Skeletal muscle satellite cell (primary cell): Measurements from ENCODE around the gene PSMG1. TPM values are rescaled to one million over a fixed set of nuclear protein-coding genes. Genes with fewer than 3 reads are reported as not detected.
"Not testable (repeated sequence)": the region's sequence is repeated elsewhere in the genome, so short reads cannot be mapped to it uniquely, and the experiment has no call there.

Experiments
- H3K27me3 ChIP-seq: 2 replicates; pipeline ENCODE4 v1.7.0; 2013; ENCODE audit warnings: low read length; ENCODE audit not compliant: control insufficient read depth, insufficient read depth
- H3K36me3 ChIP-seq: 2 replicates; pipeline ENCODE4 v1.7.0; 2013; ENCODE audit warnings: mild to moderate bottlenecking, control low read depth, low read length; ENCODE audit not compliant: insufficient read depth
- H3K4me1 ChIP-seq: 2 replicates; pipeline ENCODE4 v1.7.0; 2013; ENCODE audit warnings: low read length; ENCODE audit not compliant: control insufficient read depth, insufficient read depth
- H3K4me2 ChIP-seq: 2 replicates; pipeline ENCODE4 v1.7.0; 2013; ENCODE audit warnings: mild to moderate bottlenecking, low read length
- H3K4me3 ChIP-seq: 2 replicates; pipeline ENCODE4 v1.7.0; 2013; ENCODE audit warnings: low read length
- H3K9ac ChIP-seq: 2 replicates; pipeline ENCODE4 v1.7.0; 2013; ENCODE audit warnings: mild to moderate bottlenecking, low read depth, low read length, moderate library complexity
- H3K9me3 ChIP-seq: replicated peaks from 2 replicates; pipeline ENCODE4 v1.7.0; 2013; ENCODE audit warnings: mild to moderate bottlenecking, control low read depth, low read length
- total RNA-seq: library from RNA; depleted of rRNA; stranded (reverse); fragments of >200 nt; gene quantifications from 2 replicates; pipeline ENCODE4 v1.2.3, GENCODE V29; 2012; rRNA removed

Gene PSMG1
- 79.3 and 94.3 TPM in 2 replicates for total RNA-seq

GRCh38 chr21:39183272-39184049 lies at the start of gene PSMG1:
TSS of gene PSMG1 (minus strand) at chr21:39183451. CDS start at chr21:39183385, 66 bp downstream.
- Histone ChIP-seq H3K4me2 (peak within 1 kb of the TSS; percentile 96), H3K36me3 (peaks cover 21% of the 10 kb centered on the region), H3K27me3 (no peaks in the 10 kb centered on the region), H3K9me3 (no peaks in the 10 kb centered on the region), H3K4me3 (peak within 1 kb of the TSS; percentile 97), H3K4me1 (peaks cover 22% of the 10 kb centered on the region), H3K9ac (peak within 1 kb of the TSS; percentile 99)

GRCh38 chr21:39232861-39233291 lies 49.6 kb upstream of the PSMG1 start:
- Histone ChIP-seq H3K4me3 (no peak overlapping the region), H3K36me3 (peaks cover 59% of the 10 kb centered on the region), H3K4me1 (peaks cover 2% of the 10 kb centered on the region), H3K27me3 (no peaks in the 10 kb centered on the region), H3K9me3 (no peaks in the 10 kb centered on the region), H3K9ac (no peak overlapping the region), H3K4me2 (no peak overlapping the region)

DNA sequence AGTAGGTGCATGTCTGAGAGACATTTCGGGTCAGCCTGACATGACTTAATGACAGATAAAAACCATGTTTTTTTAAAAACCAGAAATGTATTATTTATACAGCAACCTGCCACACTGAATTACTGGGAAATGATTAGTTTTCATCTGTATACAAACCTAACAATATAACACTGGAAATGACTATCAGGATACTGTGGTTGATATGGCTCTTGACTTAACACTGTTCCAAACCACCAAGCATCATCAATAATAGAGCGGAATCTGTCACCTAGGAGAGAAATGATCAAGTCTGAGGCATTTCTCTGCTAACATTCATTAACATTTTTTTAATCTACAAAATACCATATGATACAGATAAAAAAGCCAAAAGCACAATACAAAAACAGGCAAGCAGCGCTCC lies 41.7 kb upstream of the PSMG1 start:
- H3K36me3 ChIP-seq: peaks cover 27% of the 10 kb centered on the region

DNA sequence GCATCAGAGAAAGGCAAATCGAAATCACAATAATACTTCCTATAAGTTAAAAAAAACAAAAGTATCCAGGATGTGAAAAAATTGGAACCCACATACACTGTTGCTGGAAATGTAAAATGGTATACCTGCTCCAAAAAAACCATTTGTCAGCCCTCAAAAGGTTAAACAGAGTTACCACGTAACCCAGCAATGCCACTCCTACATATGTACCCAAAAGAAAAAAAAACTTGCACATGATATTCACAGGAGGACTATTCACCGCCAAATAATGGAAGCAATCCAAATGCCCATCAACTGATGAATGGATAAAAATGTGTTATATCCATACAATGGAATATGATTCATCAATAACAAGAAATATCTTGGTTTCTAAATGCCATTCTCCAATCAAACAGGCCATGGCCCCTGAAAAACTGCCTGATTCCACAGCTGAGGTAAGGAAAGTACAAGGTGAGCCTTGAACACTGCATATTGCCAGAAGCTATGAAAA lies 38.8 kb upstream of the PSMG1 start:
- peaks cover 38% of the 10 kb centered on the region for H3K36me3 ChIP-seq
- H3K9ac ChIP-seq: no peak overlapping the region

More for the DNA sequence above, 41.7 kb upstream of the PSMG1 start:
- Histone ChIP-seq H3K4me2 (no peak overlapping the region), H3K4me1 (no peaks in the 10 kb centered on the region), H3K27me3 (no peaks in the 10 kb centered on the region), H3K9me3 (no peaks in the 10 kb centered on the region), H3K9ac (no peak overlapping the region), H3K4me3 (no peak overlapping the region)

GRCh38 chr21:39221282-39221996 lies 38.2 kb upstream of the PSMG1 start:
- Histone ChIP-seq H3K36me3 (peaks cover 38% of the 10 kb centered on the region), H3K4me2 (no peak overlapping the region), H3K27me3 (no peaks in the 10 kb centered on the region)

More for the DNA sequence above, 38.8 kb upstream of the PSMG1 start:
- Histone ChIP-seq H3K4me1 (no peaks in the 10 kb centered on the region), H3K4me3 (no peak overlapping the region), H3K4me2 (no peak overlapping the region), H3K9me3 (no peaks in the 10 kb centered on the region), H3K27me3 (no peaks in the 10 kb centered on the region)

GRCh38 chr21:39220875-39221274 lies 37.6 kb upstream of the PSMG1 start:
- H3K9me3 ChIP-seq: not testable (repeated sequence)

More at GRCh38 chr21:39221282-39221996, 38.2 kb upstream of the PSMG1 start:
- Histone ChIP-seq H3K4me3 (no peak overlapping the region), H3K4me1 (no peaks in the 10 kb centered on the region), H3K9ac (no peak overlapping the region), H3K9me3 (no peaks in the 10 kb centered on the region)

GRCh38 chr21:39220150-39220549 lies 36.9 kb upstream of the PSMG1 start:
- no peak overlapping the region for H3K9ac ChIP-seq
- H3K4me3 ChIP-seq: no peak overlapping the region
- H3K4me2 ChIP-seq: no peak overlapping the region
- H3K27me3 ChIP-seq: no peaks in the 10 kb centered on the region
- no peaks in the 10 kb centered on the region for H3K4me1 ChIP-seq
- H3K36me3 ChIP-seq: peaks cover 39% of the 10 kb centered on the region
- no peaks in the 10 kb centered on the region for H3K9me3 ChIP-seq

More at GRCh38 chr21:39220875-39221274, 37.6 kb upstream of the PSMG1 start:
- not testable (repeated sequence) for H3K4me2 ChIP-seq, H3K4me3 ChIP-seq, H3K9ac ChIP-seq, H3K4me1 ChIP-seq, H3K27me3 ChIP-seq
- peaks cover 38% of the 10 kb centered on the region for H3K36me3 ChIP-seq

GRCh38 chr21:39218082-39218409 lies 34.8 kb upstream of the PSMG1 start:
- H3K9ac ChIP-seq: no peak overlapping the region
- H3K9me3 ChIP-seq: no peaks in the 10 kb centered on the region
- H3K4me2 ChIP-seq: no peak overlapping the region
- H3K4me3 ChIP-seq: no peak overlapping the region
- H3K36me3 ChIP-seq: peaks cover 26% of the 10 kb centered on the region
- no peaks in the 10 kb centered on the region for H3K4me1 ChIP-seq
- no peaks in the 10 kb centered on the region for H3K27me3 ChIP-seq

DNA sequence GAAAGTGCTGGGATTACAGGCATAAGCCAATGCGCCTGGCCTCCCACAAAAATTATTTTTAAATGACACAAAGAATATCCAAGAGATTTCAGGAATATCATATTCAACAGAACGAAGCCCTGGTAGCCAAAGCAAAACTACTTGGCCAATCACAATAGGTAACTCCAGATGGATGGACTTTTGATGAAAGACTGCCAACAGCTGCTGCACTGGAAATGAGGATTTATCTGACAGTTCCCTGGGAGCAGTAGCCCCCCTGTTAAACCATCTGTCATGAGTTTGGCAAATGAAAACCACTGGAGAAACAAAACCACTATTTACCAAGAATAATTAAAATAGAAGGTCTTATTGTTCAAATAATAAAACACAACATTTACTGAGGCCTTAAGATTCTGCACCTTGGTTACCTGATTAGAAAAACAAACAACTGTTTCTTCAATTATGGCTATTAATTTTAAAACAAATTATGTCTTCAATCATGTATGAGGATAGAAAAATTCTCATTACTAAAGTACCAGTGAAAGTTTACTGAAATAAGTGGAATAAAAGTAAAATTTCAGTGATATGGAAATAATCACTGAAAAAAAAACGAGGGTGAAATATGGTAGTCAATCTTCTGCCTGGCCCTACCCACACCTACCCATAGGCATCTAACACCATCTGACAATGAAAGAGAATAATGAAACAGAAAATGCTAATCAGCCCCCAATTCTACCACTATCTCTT lies 34.3 kb upstream of the PSMG1 start:
- Histone ChIP-seq H3K36me3 (peaks cover 30% of the 10 kb centered on the region), H3K27me3 (no peaks in the 10 kb centered on the region), H3K9me3 (no peaks in the 10 kb centered on the region), H3K4me1 (no peaks in the 10 kb centered on the region), H3K4me3 (no peak overlapping the region), H3K9ac (no peak overlapping the region), H3K4me2 (no peak overlapping the region)

GRCh38 chr21:39216290-39216689 lies 33.0 kb upstream of the PSMG1 start:
- Histone ChIP-seq H3K9me3 (no peaks in the 10 kb centered on the region), H3K4me3 (no peak overlapping the region), H3K4me1 (no peaks in the 10 kb centered on the region), H3K27me3 (no peaks in the 10 kb centered on the region), H3K4me2 (no peak overlapping the region), H3K36me3 (peaks cover 36% of the 10 kb centered on the region), H3K9ac (no peak overlapping the region)

- Histone ChIP-seq H3K9ac (no peak overlapping the region), H3K4me3 (no peak overlapping the region), H3K4me1 (no peaks in the 10 kb centered on the region), H3K4me2 (no peak overlapping the region), H3K27me3 (no peaks in the 10 kb centered on the region), H3K9me3 (no peaks in the 10 kb centered on the region), H3K36me3 (peaks cover 40% of the 10 kb centered on the region)
Measured at GRCh38 chr21:39215078-39215477, 31.8 kb upstream of the PSMG1 start.
